ENCODE results near the gene FYN.

Gene FYN

DNA sequence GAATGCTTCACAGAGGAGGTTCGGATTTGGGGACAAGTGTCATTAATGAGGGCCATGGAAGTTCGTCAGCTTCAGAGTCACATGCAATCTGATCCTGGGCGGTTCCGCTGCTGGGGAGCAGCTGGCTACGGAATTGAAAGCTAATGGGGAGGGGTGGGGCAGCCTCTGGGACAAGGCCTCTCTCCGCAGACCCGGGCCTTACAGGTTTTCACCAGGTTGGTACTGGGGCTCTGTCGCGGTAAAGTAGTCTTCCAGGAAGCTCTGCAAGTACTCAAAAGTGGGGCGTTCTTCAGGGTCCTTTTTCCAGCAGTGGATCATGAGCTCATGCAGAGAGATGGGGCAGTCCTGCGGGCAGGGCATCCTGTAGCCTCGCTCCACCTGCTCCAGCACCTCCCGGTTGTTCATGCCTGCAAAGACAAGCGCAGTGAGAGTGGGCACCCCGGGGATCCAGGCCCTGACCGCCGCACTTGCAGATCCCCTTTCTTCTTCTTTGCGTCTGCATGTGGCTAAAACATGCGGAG lies 211.7 kb downstream of the FYN start:
- no peak for DNase-seq (ENCODE audit: extremely low read depth, low read depth)
- TF ChIP-seq, protein P1, sequence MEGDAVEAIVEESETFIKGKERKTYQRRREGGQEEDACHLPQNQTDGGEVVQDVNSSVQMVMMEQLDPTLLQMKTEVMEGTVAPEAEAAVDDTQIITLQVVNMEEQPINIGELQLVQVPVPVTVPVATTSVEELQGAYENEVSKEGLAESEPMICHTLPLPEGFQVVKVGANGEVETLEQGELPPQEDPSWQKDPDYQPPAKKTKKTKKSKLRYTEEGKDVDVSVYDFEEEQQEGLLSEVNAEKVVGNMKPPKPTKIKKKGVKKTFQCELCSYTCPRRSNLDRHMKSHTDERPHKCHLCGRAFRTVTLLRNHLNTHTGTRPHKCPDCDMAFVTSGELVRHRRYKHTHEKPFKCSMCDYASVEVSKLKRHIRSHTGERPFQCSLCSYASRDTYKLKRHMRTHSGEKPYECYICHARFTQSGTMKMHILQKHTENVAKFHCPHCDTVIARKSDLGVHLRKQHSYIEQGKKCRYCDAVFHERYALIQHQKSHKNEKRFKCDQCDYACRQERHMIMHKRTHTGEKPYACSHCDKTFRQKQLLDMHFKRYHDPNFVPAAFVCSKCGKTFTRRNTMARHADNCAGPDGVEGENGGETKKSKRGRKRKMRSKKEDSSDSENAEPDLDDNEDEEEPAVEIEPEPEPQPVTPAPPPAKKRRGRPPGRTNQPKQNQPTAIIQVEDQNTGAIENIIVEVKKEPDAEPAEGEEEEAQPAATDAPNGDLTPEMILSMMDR (IDR thresholded peaks at IDR 0.05; ENCODE audit: low read depth, low read length, missing control alignments), result no peak
- no peak overlapping the region; the same call in 1 of the 2 replicates for H3K4me3 ChIP-seq (replicated peaks; ENCODE audit: low read depth, low read length)

DNA sequence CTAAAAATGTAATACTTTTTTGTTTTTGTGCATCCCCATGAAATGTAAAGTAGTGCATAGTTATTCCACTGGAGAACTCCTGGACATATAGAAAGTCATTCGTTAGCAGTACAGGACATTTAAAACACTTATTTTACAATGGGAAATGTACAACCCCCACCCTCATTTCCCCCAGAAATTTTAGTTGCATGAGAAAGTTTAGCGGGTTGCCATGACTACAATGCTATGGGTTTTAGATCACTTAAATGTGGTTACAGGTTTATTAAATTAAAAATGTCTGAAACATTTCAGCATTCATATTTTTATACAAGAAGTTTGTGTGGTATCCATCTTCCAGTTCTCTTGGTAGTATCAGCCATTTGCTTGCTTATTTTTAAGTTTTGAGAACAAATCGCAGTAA lies 212.7 kb downstream of the FYN start:
- H3K4me3 ChIP-seq (replicated peaks; ENCODE audit: low read depth, low read length), result no peak overlapping the region
- TF ChIP-seq, protein P1 (IDR thresholded peaks at IDR 0.05; ENCODE audit: low read depth, low read length, missing control alignments), result no peak
- no peak for DNase-seq (ENCODE audit: extremely low read depth, low read depth)

DNA sequence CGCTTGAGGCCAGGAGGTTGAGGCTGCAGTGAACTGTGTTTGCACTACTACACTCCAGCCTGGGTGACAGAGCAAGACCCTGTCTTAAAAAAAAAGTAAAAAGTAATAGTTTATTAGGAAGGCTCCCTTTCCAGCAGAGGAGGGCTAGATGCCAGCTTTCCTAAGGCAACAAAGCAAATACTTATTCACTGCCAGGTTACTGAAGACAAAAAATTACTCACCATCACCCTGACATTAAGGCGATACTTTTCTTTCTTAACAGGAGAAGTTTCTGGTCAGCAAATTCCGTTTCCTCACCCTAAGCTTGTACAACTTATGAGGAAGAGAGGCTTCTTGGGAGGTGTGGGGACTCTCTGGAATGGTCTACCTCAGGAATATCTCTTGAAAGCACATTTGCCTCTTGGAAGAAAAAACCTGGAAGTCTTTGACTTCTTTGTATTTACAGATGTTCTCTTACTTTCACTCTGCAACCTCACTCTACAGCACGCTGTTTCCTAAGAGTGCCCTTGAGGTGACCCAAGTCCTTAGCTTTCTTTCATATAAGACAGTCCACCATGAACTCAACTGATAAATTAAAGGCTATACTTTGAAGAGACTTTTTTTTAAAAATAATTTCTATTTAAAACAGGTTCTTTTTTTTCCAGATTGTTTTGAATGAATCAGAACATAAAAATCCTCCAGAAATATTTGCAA lies 214.6 kb downstream of the FYN start:
- DNase-seq (ENCODE audit: extremely low read depth, low read depth), result no peak

DNA sequence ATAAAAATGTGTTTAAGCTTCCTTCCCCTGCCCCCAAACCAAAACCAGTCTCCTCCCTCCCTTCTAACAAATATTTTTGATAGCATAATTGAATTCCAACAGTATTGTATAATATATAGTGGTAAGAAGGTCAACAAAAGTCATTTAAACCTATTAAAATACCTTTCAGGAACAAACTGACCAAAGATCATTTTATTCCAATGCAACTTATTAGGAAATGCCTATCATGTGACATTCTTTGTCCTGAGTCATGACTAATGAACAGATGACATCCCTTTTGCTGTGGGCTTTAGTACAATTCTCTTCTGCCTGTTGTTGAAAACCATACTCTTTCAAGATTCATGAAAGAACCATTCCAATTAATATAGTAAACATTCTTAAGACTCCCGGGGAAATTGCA lies 216.1 kb downstream of the FYN start:
- no peak overlapping the region for H3K4me3 ChIP-seq (replicated peaks; ENCODE audit: low read depth, low read length)
- no peak for DNase-seq (ENCODE audit: extremely low read depth, low read depth)
- TF ChIP-seq, protein P1 (IDR thresholded peaks at IDR 0.05; ENCODE audit: low read depth, low read length, missing control alignments), result no peak

More for the DNA sequence above, 214.6 kb downstream of the FYN start:
- TF ChIP-seq, protein P1 (IDR thresholded peaks at IDR 0.05; ENCODE audit: low read depth, low read length, missing control alignments), result no peak
- H3K4me3 ChIP-seq (replicated peaks; ENCODE audit: low read depth, low read length), result no peak overlapping the region

DNA sequence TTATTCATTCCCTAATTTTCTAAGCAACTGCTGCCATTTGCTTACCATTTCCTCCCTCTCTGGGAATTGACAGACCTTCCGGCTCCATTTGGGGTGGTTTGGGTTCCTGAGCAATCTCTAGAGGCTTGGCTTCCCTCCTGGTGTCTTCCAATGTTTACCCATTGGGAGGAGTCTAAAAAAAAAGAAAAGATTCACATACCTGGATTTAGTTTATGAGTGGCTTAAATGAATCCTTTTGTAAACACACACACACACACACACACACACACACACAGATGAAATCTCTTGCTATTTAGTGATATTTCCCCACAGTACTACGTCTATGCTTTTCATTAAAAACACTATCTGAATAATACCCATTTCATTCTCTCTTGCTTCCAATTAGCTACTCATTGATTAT lies 219.3 kb downstream of the FYN start:
- no peak for DNase-seq (ENCODE audit: extremely low read depth, low read depth)
- no peak overlapping the region for H3K4me3 ChIP-seq (replicated peaks; ENCODE audit: low read depth, low read length)
- TF ChIP-seq, protein P1 (IDR thresholded peaks at IDR 0.05; ENCODE audit: low read depth, low read length, missing control alignments), result no peak

DNA sequence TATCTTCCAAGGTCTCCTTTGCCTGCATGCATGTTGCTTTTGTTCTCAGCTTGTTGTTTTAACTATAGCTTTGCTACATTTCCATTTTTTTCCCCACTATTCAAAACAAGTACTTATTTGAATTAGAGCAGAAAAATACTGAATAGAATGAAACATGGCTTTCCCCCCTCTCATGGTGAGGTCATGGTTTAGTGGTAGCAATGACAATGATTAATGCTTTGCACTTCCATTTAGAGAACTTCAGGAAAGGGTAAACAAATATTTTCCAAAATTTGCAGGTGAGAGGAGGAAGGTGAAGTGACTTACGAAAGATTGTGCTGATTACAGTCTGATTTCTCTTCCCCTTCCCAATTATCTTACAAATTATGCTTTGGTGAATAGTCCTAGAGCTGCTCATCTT lies 219.8 kb downstream of the FYN start:
- TF ChIP-seq, protein P1 (IDR thresholded peaks at IDR 0.05; ENCODE audit: low read depth, low read length, missing control alignments), result no peak
- DNase-seq (ENCODE audit: extremely low read depth, low read depth), result no peak
- no peak overlapping the region for H3K4me3 ChIP-seq (replicated peaks; ENCODE audit: low read depth, low read length)
